ENCODE measurements around the gene ADK. TPM values are rescaled to one million over a fixed set of nuclear protein-coding genes. Genes with fewer than 3 reads are reported as not detected.

Gene ADK
- total and polyA plus RNA-seq, 2 of the 4 experiments (the other 2 are of a cell fraction), result 30.6 to 40.9 TPM

- no peak overlapping the region for H3K56ac ChIP-seq (ENCODE audit: extremely low read depth, insufficient read depth, low read length)
- no peak overlapping the region for H3K23ac ChIP-seq (ENCODE audit: low read depth, low read length)
- peaks cover 7% of the 10 kb centered on the region; the same call in 1 of the 2 replicates for H3K9me1 ChIP-seq (ENCODE audit: insufficient read depth, low read length)
- no peaks in the 10 kb centered on the region for H3K4me1 ChIP-seq (ENCODE audit: control insufficient read depth, insufficient read depth, low read length)
- no peak overlapping the region for H3K27ac ChIP-seq (ENCODE audit: insufficient read depth, low read length)
- no peak for TF ChIP-seq CEBPB (IDR thresholded peaks at IDR 0.05; ENCODE audit: low read depth, low read length)
- no peak for TF ChIP-seq RFX5 (IDR thresholded peaks at IDR 0.05; ENCODE audit: low read depth, low read length)
- no peak for TF ChIP-seq RCOR1 (IDR thresholded peaks at IDR 0.05; ENCODE audit: insufficient replicate concordance, low read length)
- no peak for TF ChIP-seq CTCF (conservative IDR thresholded peaks at IDR 0.05; ENCODE audit: low read depth, low read length)
- TF ChIP-seq BHLHE40 (IDR thresholded peaks at IDR 0.05; ENCODE audit: low read depth, low read length), result no peak
- no peak for TF ChIP-seq FOS (IDR thresholded peaks at IDR 0.05; ENCODE audit: low read depth, low read length)
- no peak for TF ChIP-seq SMC3 (IDR thresholded peaks at IDR 0.05; ENCODE audit: low read depth, low read length)
- no peak for TF ChIP-seq POLR2A (IDR thresholded peaks at IDR 0.05; ENCODE audit: low read depth, low read length)
- no peak overlapping the region for H2BK20ac ChIP-seq (ENCODE audit: low read depth, low read length)
- WGBS, 2 experiments (ENCODE audit: extremely low coverage in 2 of 2, insufficient read length in 1 of 2), result no CpG with 5 or more reads among the region's 7 CpGs
- no peak overlapping the region for H3K14ac ChIP-seq (replicated peaks; ENCODE audit: low read depth, low read length)
- BruUV-seq (replicated peaks), result no TSS peak
- H3K4me3 ChIP-seq (ENCODE audit: insufficient read depth, low read depth, low read length), result no peak overlapping the region
- H4K5ac ChIP-seq (ENCODE audit: low read depth, low read length), result no peak overlapping the region
- intact Hi-C loops (cut with micrococcal nuclease) (no loop called here), dilution Hi-C loops (cut with HindIII; ENCODE audit: low sequenced_read_pairs, unreplicated experiment) (no loop called here), in situ Hi-C loops (cut with MboI; ENCODE audit: low sequenced_read_pairs) (no loop called here)
- H3K18ac ChIP-seq (ENCODE audit: low read depth, low read length), result no peak overlapping the region
- H4K8ac ChIP-seq (ENCODE audit: low read depth in 2 of 2, low read length in 2 of 2), result no peak overlapping the region
- H3K9me3 ChIP-seq (ENCODE audit: control insufficient read depth, insufficient read depth, low read length), result no peaks in the 10 kb centered on the region
- no peak overlapping the region for H3K9ac ChIP-seq (ENCODE audit: low read depth, low read length)
- H4K91ac ChIP-seq (ENCODE audit: insufficient read depth, low read depth, low read length), result no peak overlapping the region
- H2AFZ ChIP-seq (replicated peaks; ENCODE audit: low read length, poor library complexity), result no peak overlapping the region
- ChIA-PET CTCF (no interaction called here), POLR2A (ENCODE audit: unreplicated experiment) (no interaction called here)
- no peak overlapping the region for H2BK15ac ChIP-seq (ENCODE audit: low read depth, low read length)
- no peak overlapping the region for H3K4me2 ChIP-seq (ENCODE audit: low read depth, low read length)
- no peak overlapping the region for H3K4ac ChIP-seq (ENCODE audit: low read depth, low read length)
- H4K20me1 ChIP-seq (ENCODE audit: insufficient read depth, low read length), result no peaks in the 10 kb centered on the region
- no peaks in the 10 kb centered on the region for H3K79me1 ChIP-seq (ENCODE audit: low read depth in 1 of 2, low read length in 2 of 2)
- DNase-seq, result peak; percentile 8
- no peak overlapping the region for H2AK5ac ChIP-seq (ENCODE audit: low read depth, low read length)
- H2BK5ac ChIP-seq (ENCODE audit: low read depth, low read length, poor library complexity, severe bottlenecking), result no peak overlapping the region
- H2AK9ac ChIP-seq (replicated peaks; ENCODE audit: low read depth, low read length, poor library complexity), result no peak overlapping the region
- no peaks in the 10 kb centered on the region for H3K36me3 ChIP-seq (ENCODE audit: control insufficient read depth, insufficient read depth, low read length)
- no peak overlapping the region for H2BK120ac ChIP-seq (ENCODE audit: low read depth, low read length)
- no peak for ATAC-seq (ENCODE audit: low read depth)
- H3K27me3 ChIP-seq (ENCODE audit: control insufficient read depth, insufficient read depth, low read length), result no peaks in the 10 kb centered on the region
Measured at GRCh38 chr10:74652664-74653063, 501.6 kb downstream of the ADK start.

All from IMR-90 (cell line).